ENCODE measurements around the gene CD72.
"Not testable (repeated sequence)": the region's sequence is repeated elsewhere in the genome, so short reads cannot be mapped to it uniquely, and the experiment has no call there.

Gene CD72

DNA sequence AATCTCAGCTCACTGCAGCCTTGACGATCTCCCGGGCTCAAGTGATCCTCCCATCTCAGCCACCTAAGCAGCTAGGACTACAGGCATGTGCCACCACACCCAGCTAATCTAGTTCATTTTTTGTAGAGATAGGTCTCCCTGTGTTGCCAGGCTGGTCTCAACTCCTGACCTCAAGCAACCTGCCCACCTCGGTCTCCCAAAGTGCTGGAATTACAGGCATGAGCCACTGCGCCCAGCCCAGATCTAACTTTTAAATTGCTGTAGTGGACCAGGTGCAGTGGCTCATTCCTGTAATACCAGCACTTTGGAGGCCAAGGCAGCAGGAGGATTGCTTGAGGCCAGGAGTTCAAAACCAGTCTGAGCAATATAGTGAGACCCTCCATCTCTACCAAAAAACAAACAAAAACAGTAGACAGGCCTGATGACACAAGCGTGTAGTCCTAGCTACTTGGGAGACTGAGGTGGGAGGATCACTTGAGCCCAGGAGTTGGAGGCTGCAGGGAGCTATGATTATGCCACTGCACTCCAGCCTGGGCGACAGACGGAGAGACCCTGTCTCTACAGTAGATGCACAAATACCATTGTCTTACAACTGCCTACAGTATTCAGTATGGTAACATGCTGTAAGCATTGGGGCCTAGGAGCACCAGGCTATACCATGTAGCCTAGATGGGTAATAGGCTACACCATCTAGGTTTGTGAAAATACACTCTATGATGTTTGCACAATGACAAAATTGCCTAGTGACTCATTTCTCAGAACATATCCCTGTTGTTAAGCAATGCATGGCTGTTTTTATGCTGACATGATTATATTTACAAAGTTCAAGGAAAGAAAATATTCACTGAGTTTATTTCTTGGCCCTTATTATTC, 34.0 kb upstream of the CD72 start:
- DNase-seq: no peak
- in situ Hi-C loops (cut with HindIII; ENCODE audit: low pct_ligation_motif_present, low pct_unique_long_range_greater_than_20kb, low sequenced_read_pairs): no loop called here

DNA sequence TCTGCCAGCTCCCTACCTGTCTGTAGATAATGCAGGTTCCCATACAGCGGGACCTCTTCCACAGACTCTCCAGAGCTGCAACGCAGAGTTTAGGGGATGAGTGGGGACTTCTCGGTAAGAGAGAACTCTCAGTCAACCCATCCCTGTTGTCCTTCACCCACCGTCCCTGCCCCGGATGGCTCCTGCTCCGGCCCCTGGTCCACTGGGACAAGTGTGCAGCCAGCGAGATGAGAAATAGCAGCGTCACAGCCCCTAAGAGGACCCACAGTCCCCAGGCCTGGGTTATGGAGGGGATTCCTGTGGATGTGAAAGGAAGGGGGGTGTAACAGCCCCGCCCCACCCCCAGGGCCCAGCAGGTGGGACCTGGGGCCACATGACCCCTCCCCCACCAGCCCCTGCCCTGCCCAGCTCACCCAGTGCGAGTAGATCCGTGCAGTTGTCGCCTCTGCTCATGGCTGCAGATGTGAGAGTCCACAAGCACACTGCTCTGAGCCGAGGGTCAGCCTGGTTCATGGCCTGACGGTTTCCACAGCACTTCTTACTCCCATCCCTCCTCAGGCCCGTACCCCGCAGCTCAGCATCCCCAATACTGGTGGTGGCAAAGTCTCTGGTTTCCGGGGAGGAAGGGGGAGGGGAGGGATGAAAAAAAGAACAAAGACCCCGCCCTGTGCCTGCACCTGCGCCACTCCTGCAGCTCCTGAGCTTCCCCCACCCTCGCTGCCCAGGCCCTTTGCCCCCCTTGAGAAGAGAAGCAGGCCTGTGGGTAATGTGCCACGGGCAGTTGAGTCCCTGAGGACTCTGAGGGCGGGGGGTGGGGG, 32.3 kb upstream of the CD72 start, which contains the start of gene SIT1:
Gene SIT1, minus strand, starts transcription at position 591 of the 818 bp plus-strand sequence. Its CDS starts 78 bp downstream, at position 513.
- no peak for DNase-seq
- in situ Hi-C loops (cut with HindIII; ENCODE audit: low pct_ligation_motif_present, low pct_unique_long_range_greater_than_20kb, low sequenced_read_pairs): no loop called here

DNA sequence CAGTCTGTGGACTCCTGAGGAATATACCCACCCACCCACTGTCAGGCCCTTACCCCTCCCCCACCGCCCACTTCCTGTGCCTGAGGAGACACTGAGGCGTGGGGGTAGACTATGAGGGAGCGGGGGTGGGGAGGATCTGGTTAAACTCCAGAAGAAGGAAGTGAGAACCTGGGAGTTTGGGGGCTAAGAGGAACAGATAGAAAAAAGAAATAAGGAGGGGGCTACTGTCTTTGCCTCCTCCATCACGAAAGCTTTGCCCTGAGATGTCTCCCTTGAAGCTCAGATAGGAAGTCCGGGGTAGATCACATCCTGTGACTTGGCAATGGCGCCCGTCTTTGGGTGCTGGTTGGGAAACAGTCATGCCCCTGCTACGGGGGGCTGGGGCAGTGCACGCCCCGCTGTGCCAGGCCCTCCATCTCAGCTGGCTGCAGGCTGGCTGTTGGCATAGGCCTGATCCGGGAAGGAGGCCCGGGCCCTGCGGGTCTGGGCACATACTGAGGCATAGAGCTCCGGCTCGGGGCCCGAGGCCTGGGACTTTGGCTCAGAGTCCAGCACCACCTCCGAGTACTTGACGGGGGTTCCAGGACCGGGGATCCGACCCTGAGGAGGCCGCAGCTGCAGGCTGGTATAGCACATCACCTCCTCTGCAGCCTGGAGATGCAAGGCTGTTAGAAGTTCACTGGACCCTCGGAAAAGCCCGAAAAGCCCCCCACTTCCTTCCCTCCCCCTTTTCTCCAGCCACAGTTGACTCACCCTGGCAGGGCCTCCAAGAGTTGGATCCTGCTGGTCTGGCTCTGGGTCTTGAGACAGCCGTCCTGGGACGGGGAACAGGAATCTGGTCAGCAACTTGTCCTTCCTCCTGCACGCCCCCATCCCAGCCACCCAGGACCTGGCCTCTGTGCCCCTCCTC, 31.5 kb upstream of the CD72 start:
- DNase-seq: no peak
- in situ Hi-C loops (cut with HindIII; ENCODE audit: low pct_ligation_motif_present, low pct_unique_long_range_greater_than_20kb, low sequenced_read_pairs): no loop called here

- DNase-seq: peak; percentile 86
- in situ Hi-C loops (cut with HindIII; ENCODE audit: low pct_ligation_motif_present, low pct_unique_long_range_greater_than_20kb, low sequenced_read_pairs): no loop called here
These were observed 28.5 kb upstream of the CD72 start for GRCh38 chr9:35646533-35647265.

DNA sequence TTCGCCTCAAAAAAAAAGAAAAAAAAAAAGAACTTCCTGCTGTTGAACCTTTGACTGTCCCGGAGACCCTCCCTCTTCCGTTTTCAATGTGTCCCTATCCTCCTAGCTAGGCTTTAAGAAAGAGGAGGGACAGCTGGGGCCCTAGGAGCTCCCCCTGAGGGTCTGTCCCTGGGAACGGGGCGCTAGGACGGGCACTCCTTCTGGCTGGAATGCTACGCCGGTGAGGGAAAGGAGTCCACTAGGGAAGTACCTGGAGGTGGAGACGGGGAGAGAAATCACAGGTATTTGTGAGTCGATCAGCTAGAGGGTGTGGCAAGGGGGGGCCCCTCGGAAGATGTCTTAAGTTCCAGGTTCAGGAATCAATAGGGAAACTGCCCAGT, 27.9 kb upstream of the CD72 start:
- DNase-seq: peak; percentile 40
- in situ Hi-C loops (cut with HindIII; ENCODE audit: low pct_ligation_motif_present, low pct_unique_long_range_greater_than_20kb, low sequenced_read_pairs): no loop called here

DNA sequence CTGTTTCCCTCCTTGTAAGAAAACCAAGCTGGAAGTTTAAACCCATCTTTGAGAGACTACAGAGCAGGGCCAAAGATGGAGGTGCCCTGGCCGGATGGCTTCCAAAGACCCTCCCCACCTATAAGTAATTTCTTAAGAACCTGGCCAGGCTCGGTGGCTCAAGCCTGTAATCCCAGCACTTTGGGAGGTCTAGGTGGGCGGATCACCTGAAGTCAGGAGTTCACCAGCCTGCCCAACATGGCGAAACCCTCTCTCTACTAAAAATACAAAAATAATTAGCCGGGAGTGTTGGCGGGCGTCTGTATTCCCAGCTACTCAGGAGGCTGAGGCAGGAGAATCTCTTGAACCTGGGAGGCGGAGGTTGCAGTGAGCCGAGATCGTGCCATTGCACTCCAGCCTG, 27.5 kb upstream of the CD72 start:
- in situ Hi-C loops (cut with HindIII; ENCODE audit: low pct_ligation_motif_present, low pct_unique_long_range_greater_than_20kb, low sequenced_read_pairs); DNase-seq: not testable (repeated sequence)

DNA sequence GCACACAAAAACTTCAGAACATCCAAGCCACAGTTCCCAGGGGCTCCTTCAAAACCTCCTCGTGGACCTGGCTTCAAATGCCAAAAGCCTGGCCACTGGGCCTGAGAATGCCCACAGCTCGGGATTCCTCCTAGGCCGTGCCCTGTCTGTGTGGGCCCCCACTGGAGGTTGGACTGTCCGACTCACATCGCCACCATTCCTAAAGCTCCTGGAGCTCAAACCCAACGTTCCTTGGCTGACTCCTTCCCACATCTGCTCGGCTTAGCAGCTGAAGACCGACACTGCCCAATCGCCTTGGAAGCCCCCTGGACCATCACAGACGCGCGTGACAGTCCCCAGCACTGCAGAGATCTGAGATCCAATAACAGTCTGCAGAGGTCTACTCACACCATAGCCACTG, 24.8 kb upstream of the CD72 start:
- in situ Hi-C loops (cut with HindIII; ENCODE audit: low pct_ligation_motif_present, low pct_unique_long_range_greater_than_20kb, low sequenced_read_pairs): no loop called here
- no peak for DNase-seq

- in situ Hi-C loops (cut with HindIII; ENCODE audit: low pct_ligation_motif_present, low pct_unique_long_range_greater_than_20kb, low sequenced_read_pairs); DNase-seq: not testable (repeated sequence)
These were observed 23.3 kb upstream of the CD72 start for GRCh38 chr9:35641478-35641877.

GRCh38 chr9:35640431-35640830, 22.2 kb upstream of the CD72 start:
- DNase-seq; in situ Hi-C loops (cut with HindIII; ENCODE audit: low pct_ligation_motif_present, low pct_unique_long_range_greater_than_20kb, low sequenced_read_pairs): not testable (repeated sequence)

DNA sequence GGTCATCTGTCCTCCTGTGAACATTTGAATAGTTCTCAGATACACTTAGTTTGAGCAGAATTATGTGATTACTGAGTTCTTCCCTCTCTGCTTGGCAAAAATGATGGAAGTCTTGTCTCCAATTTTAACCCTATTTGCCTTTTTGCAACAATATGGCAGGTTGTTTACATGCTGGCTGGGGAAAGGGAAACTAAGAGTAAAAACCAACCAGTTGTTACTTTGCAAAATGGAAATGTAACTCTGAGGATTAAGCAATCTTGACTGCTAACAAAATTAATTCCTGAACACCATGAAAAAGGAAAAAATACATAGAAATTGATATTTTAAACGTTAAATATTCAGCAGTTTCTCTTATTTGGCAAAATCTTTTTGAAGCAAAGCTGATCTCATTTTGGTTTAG, 21.4 kb upstream of the CD72 start:
- no peak for DNase-seq
- in situ Hi-C loops (cut with HindIII; ENCODE audit: low pct_ligation_motif_present, low pct_unique_long_range_greater_than_20kb, low sequenced_read_pairs): no loop called here

GRCh38 chr9:35639225-35639624, 21.0 kb upstream of the CD72 start:
- DNase-seq; in situ Hi-C loops (cut with HindIII; ENCODE audit: low pct_ligation_motif_present, low pct_unique_long_range_greater_than_20kb, low sequenced_read_pairs): not testable (repeated sequence)

DNA sequence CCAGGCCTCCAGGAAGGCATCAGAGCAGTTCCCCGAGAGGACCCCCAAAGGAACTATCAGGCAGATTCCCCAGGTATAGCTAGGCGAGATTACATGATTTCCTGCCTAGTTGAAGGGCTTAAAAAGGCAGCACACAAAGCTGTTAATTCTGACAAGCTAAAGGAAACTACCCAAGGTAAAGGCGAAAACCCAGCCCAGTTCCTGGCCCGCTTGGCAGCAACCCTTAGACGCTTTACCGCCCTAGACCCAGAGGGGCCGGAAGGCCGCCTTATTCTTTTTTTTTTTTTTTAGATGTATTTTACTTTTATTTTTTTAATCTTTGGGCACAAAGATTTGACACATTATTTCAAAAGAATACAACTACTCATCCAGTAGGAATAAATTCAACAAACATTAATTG, 20.5 kb upstream of the CD72 start:
- in situ Hi-C loops (cut with HindIII; ENCODE audit: low pct_ligation_motif_present, low pct_unique_long_range_greater_than_20kb, low sequenced_read_pairs); DNase-seq: not testable (repeated sequence)

- in situ Hi-C loops (cut with HindIII; ENCODE audit: low pct_ligation_motif_present, low pct_unique_long_range_greater_than_20kb, low sequenced_read_pairs): not testable (repeated sequence)
These were observed 19.3 kb upstream of the CD72 start for GRCh38 chr9:35637427-35637955.

DNA sequence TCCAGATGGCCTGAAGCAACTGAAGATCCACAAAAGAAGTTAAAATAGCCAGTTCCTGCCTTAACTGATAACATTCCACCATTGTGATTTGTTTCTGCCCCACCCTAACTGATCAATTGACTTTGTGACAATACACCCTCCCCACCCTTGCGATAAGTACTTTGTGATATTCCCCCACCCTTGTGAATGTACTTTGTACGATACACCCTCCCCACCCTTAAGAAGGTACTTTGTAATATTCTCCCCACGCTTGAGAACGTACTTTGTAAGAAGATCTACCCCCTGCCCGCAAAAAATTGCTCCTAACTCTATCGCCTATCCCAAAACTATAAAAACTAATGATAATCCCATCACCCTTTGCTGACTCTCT, 18.6 kb upstream of the CD72 start:
- in situ Hi-C loops (cut with HindIII; ENCODE audit: low pct_ligation_motif_present, low pct_unique_long_range_greater_than_20kb, low sequenced_read_pairs); DNase-seq: not testable (repeated sequence)

More at GRCh38 chr9:35637427-35637955, 19.3 kb upstream of the CD72 start:
- not testable (repeated sequence) for DNase-seq

DNA sequence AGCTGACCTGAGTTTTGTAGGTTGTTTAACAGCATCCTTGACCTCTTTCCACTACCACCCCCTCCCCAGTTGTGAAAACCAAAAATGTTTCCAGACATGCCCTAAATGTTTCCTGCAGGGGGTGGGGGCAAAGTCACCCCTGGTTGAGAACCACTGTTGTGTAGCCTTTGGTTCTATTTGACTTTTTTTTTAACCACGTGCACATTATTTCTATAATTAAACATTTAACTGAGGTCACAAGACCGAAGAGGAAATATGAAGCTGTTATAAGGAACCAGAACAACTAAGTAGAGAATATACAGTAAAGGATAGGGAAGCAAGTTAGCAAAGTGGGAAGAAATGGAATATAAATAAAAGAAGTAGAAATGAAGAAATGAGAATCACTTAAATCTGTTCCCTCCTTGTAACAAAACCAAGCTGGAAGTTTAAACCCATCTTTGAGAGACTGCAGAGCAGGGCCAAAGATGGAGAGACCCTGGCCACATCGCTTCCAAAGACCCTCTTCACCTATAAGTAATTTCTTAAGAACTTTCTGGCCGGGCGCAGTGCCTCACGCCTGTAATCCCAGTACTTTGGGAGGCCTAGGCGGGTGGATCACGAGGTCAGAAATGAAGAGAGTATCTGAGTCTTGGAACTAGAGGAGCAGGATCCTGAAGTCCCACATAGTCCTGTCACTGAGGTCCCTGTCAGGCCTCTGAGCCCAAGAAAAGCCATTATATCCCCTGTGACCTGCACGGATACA, 18.1 kb upstream of the CD72 start:
- no peak for DNase-seq
- in situ Hi-C loops (cut with HindIII; ENCODE audit: low pct_ligation_motif_present, low pct_unique_long_range_greater_than_20kb, low sequenced_read_pairs): no loop called here

- in situ Hi-C loops (cut with HindIII; ENCODE audit: low pct_ligation_motif_present, low pct_unique_long_range_greater_than_20kb, low sequenced_read_pairs): no loop called here
- no peak for DNase-seq
These were observed 17.5 kb upstream of the CD72 start for GRCh38 chr9:35635730-35636129.

- in situ Hi-C loops (cut with HindIII; ENCODE audit: low pct_ligation_motif_present, low pct_unique_long_range_greater_than_20kb, low sequenced_read_pairs): no loop called here
- no peak for DNase-seq
These were observed 11.4 kb upstream of the CD72 start for GRCh38 chr9:35629597-35629996.

Data from ACHN (cell line).